Neural cell (in vitro differentiated cells): Measurements from ENCODE around the gene CCDC69. TPM values are rescaled to one million over a fixed set of nuclear protein-coding genes. Genes with fewer than 3 reads are reported as not detected.

Source experiments
- H2AFZ ChIP-seq: fragments of 200-600, 300-800 bp; sonication (generic), shearing (Covaris generic); 2 replicates; pipeline ENCODE4 v1.6.0; 2014; ENCODE audit warnings: low read depth, mild to moderate bottlenecking, antibody characterized with exemption, low read length, moderate library complexity
- H3F3A ChIP-seq: fragments of 200-600 bp; shearing (Covaris generic); 2 replicates; pipeline ENCODE4 v1.6.1; 2016; ENCODE audit warnings: mild to moderate bottlenecking, moderate library complexity, mixed read lengths, antibody characterized with exemption, low read length; ENCODE audit not compliant: insufficient read depth, poor library complexity, severe bottlenecking
- H3K27ac ChIP-seq: fragments of 200-600, 300-800 bp; sonication (generic), shearing (Covaris generic); 2 replicates; pipeline ENCODE4 v1.5.1; 2014; ENCODE audit warnings: mild to moderate bottlenecking, low read length, moderate library complexity
- H3K27me3 ChIP-seq: fragments of 300-800, 200-600 bp; sonication (generic), shearing (Covaris generic); 2 replicates; pipeline ENCODE4 v1.6.0; 2014; ENCODE audit warnings: mild to moderate bottlenecking, low read depth, low read length, moderate library complexity; ENCODE audit not compliant: insufficient read depth
- H3K36me3 ChIP-seq: fragments of 300-800, 200-600 bp; sonication (generic), shearing (Covaris generic); 2 replicates; pipeline ENCODE4 v1.5.1; 2014; ENCODE audit warnings: mild to moderate bottlenecking, antibody characterized with exemption, low read length, moderate library complexity; ENCODE audit not compliant: insufficient read depth
- H3K4me2 ChIP-seq: fragments of 300-800, 200-600 bp; sonication (generic), shearing (Covaris generic); 2 replicates; pipeline ENCODE4 v1.6.0; 2014; ENCODE audit warnings: mild to moderate bottlenecking, low read length
- H3K4me3 ChIP-seq: fragments of 300-800, 200-600 bp; sonication (generic), shearing (Covaris generic); 2 replicates; pipeline ENCODE4 v1.5.1; 2014; ENCODE audit warnings: mild to moderate bottlenecking, low read length, moderate library complexity
- H3K79me2 ChIP-seq: fragments of 200-600 bp; shearing (Covaris generic); replicated peaks from 2 replicates; pipeline ENCODE4 v1.6.0; 2014; ENCODE audit warnings: mild to moderate bottlenecking, low read length, moderate library complexity; ENCODE audit not compliant: insufficient read depth
- H3K9ac ChIP-seq: fragments of 300-800, 200-600 bp; sonication (generic), shearing (Covaris generic); 2 replicates; pipeline ENCODE4 v1.6.1; 2016; ENCODE audit warnings: mild to moderate bottlenecking, low read length, mixed read lengths
- H3K9me2 ChIP-seq: fragments of 200-600 bp; shearing (Covaris generic); 2 replicates; pipeline ENCODE4 v1.6.1; 2016; ENCODE audit warnings: mild to moderate bottlenecking, low read length, mixed read lengths; ENCODE audit not compliant: insufficient read depth
- H3K9me3 ChIP-seq: fragments of 200-600, 300-800 bp; sonication (generic), shearing (Covaris generic); 2 replicates; pipeline ENCODE4 v1.6.1; 2016; ENCODE audit warnings: mild to moderate bottlenecking, mixed run types, low read length, moderate library complexity, mixed read lengths
- H4K20me1 ChIP-seq: fragments of 200-600 bp; shearing (Covaris generic); 2 replicates; pipeline ENCODE4 v1.6.1; 2016; ENCODE audit warnings: mild to moderate bottlenecking, mixed run types; ENCODE audit not compliant: insufficient read depth
- EP300 ChIP-seq: fragments of 450-650 bp; conservative IDR thresholded peaks from 2 replicates; pipeline ENCODE4 v1.6.1; 2014; ENCODE audit warnings: antibody characterized with exemption, mild to moderate bottlenecking, moderate library complexity; ENCODE audit not compliant: poor library complexity, severe bottlenecking
- EZH2 ChIP-seq: fragments of 200-600, 300-800 bp; shearing (Covaris generic), sonication (generic); IDR thresholded peaks from 2 replicates; pipeline ENCODE4 v1.6.1; 2014; ENCODE audit warnings: antibody characterized with exemption, low read length, borderline replicate concordance, mild to moderate bottlenecking; ENCODE audit not compliant: insufficient read depth, poor library complexity, severe bottlenecking
- MXI1 ChIP-seq: fragments of 450-650 bp; conservative IDR thresholded peaks from 2 replicates; pipeline ENCODE4 v1.6.1; 2014; ENCODE audit warnings: antibody characterized with exemption, mild to moderate bottlenecking; ENCODE audit not compliant: poor library complexity, severe bottlenecking
- POLR2AphosphoS5 ChIP-seq: IDR thresholded peaks from 2 replicates; pipeline ENCODE4 v1.6.1; 2012
- RAD21 ChIP-seq: fragments of 450-650 bp; conservative IDR thresholded peaks from 2 replicates; pipeline ENCODE4 v1.6.1; 2014; ENCODE audit warnings: antibody characterized with exemption, mild to moderate bottlenecking, moderate library complexity
- SMC3 ChIP-seq: fragments of 450-650 bp; conservative IDR thresholded peaks from 2 replicates; pipeline ENCODE4 v1.6.1; 2014; ENCODE audit warnings: antibody characterized with exemption, mild to moderate bottlenecking, moderate library complexity; ENCODE audit not compliant: poor library complexity
- TAF1 ChIP-seq: IDR thresholded peaks from 2 replicates; pipeline ENCODE4 v1.6.1; 2012; ENCODE audit warnings: low read depth
- polyA plus RNA-seq: library from polyadenylated mRNA; depleted of rRNA; stranded (reverse); fragments of >200 nt; gene quantifications from 2 replicates; pipeline ENCODE4 v1.2.3, GENCODE V29; 2014
- TF ChIP-seq, protein P1 (sequence below): IDR thresholded peaks from 2 replicates; pipeline ENCODE4 v1.6.1; 2012; ENCODE audit warnings: borderline replicate concordance
- TF ChIP-seq, protein P2 (sequence below): fragments of 450-650 bp; IDR thresholded peaks from 2 replicates; pipeline ENCODE4 v1.5.1; 2014; ENCODE audit warnings: antibody characterized with exemption, mild to moderate bottlenecking, moderate library complexity; ENCODE audit not compliant: poor library complexity, severe bottlenecking

Gene CCDC69
- polyA plus RNA-seq, 1 donor from 2014 or later = not detected

DNA sequence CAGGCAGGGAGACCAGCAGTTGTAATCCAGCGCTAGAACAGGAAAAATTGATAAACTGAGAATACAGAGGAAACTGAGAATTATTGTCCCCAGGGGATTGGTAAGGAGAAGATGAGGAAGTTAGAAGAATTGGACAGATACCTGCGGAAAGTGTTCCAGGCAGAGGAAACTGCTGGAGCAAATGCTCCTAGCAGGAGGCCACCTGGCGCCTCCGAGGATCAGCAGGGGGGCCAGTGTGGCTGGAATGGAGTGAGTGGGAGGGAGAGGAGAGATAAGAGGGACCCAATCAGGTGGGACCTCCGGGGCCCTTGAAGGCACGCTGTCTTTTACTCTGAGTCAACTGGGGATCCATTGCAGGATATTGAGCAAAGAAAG, 65.6 kb downstream of the CCDC69 start:
- Histone ChIP-seq H3K36me3 (no peaks in the 10 kb centered on the region), H3K9me3 (no peaks in the 10 kb centered on the region), H2AFZ (peak overlapping the region; percentile 87), H3F3A (no peaks in the 10 kb centered on the region), H3K9me2 (no peaks in the 10 kb centered on the region), H3K4me3 (peak overlapping the region; percentile 96), H4K20me1 (no peaks in the 10 kb centered on the region), H3K79me2 (peaks cover 55% of the 10 kb centered on the region), H3K4me2 (peak overlapping the region; percentile 98), H3K9ac (peak overlapping the region; percentile 97), H3K27me3 (no peaks in the 10 kb centered on the region), H3K27ac (peak overlapping the region; percentile 49)
- TF ChIP-seq MXI1 (no peak), SMC3 (no peak), EZH2 (no peak), TAF1 (no peak), RAD21 (no peak), EP300 (no peak), POLR2AphosphoS5 (no peak)
- TF ChIP-seq, protein P1, sequence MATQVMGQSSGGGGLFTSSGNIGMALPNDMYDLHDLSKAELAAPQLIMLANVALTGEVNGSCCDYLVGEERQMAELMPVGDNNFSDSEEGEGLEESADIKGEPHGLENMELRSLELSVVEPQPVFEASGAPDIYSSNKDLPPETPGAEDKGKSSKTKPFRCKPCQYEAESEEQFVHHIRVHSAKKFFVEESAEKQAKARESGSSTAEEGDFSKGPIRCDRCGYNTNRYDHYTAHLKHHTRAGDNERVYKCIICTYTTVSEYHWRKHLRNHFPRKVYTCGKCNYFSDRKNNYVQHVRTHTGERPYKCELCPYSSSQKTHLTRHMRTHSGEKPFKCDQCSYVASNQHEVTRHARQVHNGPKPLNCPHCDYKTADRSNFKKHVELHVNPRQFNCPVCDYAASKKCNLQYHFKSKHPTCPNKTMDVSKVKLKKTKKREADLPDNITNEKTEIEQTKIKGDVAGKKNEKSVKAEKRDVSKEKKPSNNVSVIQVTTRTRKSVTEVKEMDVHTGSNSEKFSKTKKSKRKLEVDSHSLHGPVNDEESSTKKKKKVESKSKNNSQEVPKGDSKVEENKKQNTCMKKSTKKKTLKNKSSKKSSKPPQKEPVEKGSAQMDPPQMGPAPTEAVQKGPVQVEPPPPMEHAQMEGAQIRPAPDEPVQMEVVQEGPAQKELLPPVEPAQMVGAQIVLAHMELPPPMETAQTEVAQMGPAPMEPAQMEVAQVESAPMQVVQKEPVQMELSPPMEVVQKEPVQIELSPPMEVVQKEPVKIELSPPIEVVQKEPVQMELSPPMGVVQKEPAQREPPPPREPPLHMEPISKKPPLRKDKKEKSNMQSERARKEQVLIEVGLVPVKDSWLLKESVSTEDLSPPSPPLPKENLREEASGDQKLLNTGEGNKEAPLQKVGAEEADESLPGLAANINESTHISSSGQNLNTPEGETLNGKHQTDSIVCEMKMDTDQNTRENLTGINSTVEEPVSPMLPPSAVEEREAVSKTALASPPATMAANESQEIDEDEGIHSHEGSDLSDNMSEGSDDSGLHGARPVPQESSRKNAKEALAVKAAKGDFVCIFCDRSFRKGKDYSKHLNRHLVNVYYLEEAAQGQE = no peak
- TF ChIP-seq, protein P2, sequence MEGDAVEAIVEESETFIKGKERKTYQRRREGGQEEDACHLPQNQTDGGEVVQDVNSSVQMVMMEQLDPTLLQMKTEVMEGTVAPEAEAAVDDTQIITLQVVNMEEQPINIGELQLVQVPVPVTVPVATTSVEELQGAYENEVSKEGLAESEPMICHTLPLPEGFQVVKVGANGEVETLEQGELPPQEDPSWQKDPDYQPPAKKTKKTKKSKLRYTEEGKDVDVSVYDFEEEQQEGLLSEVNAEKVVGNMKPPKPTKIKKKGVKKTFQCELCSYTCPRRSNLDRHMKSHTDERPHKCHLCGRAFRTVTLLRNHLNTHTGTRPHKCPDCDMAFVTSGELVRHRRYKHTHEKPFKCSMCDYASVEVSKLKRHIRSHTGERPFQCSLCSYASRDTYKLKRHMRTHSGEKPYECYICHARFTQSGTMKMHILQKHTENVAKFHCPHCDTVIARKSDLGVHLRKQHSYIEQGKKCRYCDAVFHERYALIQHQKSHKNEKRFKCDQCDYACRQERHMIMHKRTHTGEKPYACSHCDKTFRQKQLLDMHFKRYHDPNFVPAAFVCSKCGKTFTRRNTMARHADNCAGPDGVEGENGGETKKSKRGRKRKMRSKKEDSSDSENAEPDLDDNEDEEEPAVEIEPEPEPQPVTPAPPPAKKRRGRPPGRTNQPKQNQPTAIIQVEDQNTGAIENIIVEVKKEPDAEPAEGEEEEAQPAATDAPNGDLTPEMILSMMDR = no peak

DNA sequence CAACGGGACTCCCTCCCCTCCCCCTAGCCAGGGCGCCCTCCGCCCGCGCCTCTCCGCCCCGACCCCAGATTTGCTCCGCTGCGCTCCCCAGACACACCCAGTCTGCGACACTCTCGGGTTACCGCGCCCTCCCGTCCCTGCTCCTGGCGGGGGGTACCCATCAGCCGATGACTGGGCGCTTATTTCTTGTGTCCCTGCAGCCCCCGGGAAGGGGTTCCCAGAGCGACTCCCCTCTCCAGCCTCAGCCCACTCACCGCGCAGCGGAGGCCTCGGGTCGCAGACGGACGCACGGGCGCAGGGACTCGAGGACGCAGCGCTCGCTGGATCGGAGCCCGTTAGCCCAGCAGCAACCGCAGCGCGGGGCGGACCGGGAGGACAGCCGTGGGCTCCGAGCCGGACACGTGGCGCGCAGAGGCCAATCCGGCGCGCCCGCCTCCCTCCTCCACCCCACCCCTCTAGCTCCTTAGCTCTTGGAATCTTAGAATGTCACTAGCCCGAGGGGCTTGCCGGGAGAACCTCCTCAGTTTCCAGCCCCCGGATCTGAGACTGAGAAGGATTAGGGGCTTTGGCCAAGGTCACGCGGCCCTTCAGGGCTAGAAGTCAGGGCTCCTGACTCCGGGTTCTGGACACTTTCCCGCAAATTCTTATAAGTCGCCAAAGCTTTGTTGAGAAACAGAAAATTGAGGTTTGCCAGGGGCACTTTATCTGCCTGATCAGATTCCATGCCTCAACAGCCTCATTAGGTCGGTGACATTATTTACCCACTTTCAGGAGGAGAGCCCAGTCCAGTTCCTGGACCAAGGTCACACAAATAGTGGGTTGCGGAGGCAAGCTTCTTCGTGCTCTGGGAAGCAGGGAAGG, 66.2 kb downstream of the CCDC69 start, which contains the start of gene ANXA6:
Gene ANXA6, minus strand, starts transcription at position 354 of the 861 bp plus-strand sequence. CDS start 9,878 bp downstream, outside the sequence.
- H3K79me2 ChIP-seq = peaks cover 55% of the 10 kb centered on the region
- H2AFZ ChIP-seq = peak within 1 kb of the TSS; percentile 87
- TF ChIP-seq, protein P2 = no peak
- TF ChIP-seq EZH2 (no peak), POLR2AphosphoS5 (peak; percentile 93), RAD21 (peak; percentile 32), EP300 (peak; percentile 46), MXI1 (peak; percentile 70), TAF1 (peak; percentile 81)
- TF ChIP-seq, protein P1 = peak; percentile 58

More for the DNA sequence above, 66.2 kb downstream of the CCDC69 start, which contains the start of gene ANXA6:
- Histone ChIP-seq H3F3A (no peaks in the 10 kb centered on the region), H4K20me1 (no peaks in the 10 kb centered on the region), H3K27me3 (no peaks in the 10 kb centered on the region), H3K4me3 (peak within 1 kb of the TSS; percentile 96), H3K36me3 (no peaks in the 10 kb centered on the region), H3K9me2 (no peaks in the 10 kb centered on the region), H3K9ac (peak within 1 kb of the TSS; percentile 97), H3K4me2 (peak within 1 kb of the TSS; percentile 98), H3K9me3 (no peaks in the 10 kb centered on the region), H3K27ac (peak within 1 kb of the TSS; percentile 66)
